HL-60/S4 treated with phorbol 12-myristate 13-acetate at 8.2 ng/mL for 4 days and 3 days (cell line): ENCODE results near the gene TP53I11.

ENCODE experiments used
- in situ Hi-C: fragments of 300-500 bp; cut with MboI; formaldehyde crosslinking; loops from 2 replicates; pipeline ENCODE4 v1.15.0; 2022; ENCODE audit warnings: low sequenced_read_pairs

The TP53I11 gene

GRCh38 chr11:44978961-44979331, 28.3 kb upstream of the TP53I11 start:
- in situ Hi-C loops, result no loop called here

GRCh38 chr11:44978274-44978960, 27.7 kb upstream of the TP53I11 start:
- in situ Hi-C loops, result no loop called here

GRCh38 chr11:44977493-44977984, 26.9 kb upstream of the TP53I11 start:
- in situ Hi-C loops, result no loop called here

GRCh38 chr11:44976576-44976975, 25.9 kb upstream of the TP53I11 start:
- in situ Hi-C loops, result no loop called here

GRCh38 chr11:44974402-44975000, 23.8 kb upstream of the TP53I11 start:
- in situ Hi-C loops, result no loop called here

GRCh38 chr11:44973632-44974401, 23.1 kb upstream of the TP53I11 start:
- in situ Hi-C loops, result no loop called here

GRCh38 chr11:44972746-44973435, 22.2 kb upstream of the TP53I11 start:
- in situ Hi-C loops, result no loop called here

- in situ Hi-C loops, result no loop called here
Measured at GRCh38 chr11:44971185-44971584, 20.5 kb upstream of the TP53I11 start.

- in situ Hi-C loops, result no loop called here
Measured at GRCh38 chr11:44970293-44970692, 19.6 kb upstream of the TP53I11 start.

- in situ Hi-C loops, result no loop called here
Measured at GRCh38 chr11:44969651-44970252, 19.1 kb upstream of the TP53I11 start.

- in situ Hi-C loops, result no loop called here
Measured at GRCh38 chr11:44968510-44968909, 17.8 kb upstream of the TP53I11 start.

GRCh38 chr11:44967930-44968496, 17.3 kb upstream of the TP53I11 start:
- in situ Hi-C loops, result no loop called here

- in situ Hi-C loops, result no loop called here
Measured at GRCh38 chr11:44966694-44967093, 16.0 kb upstream of the TP53I11 start.

- in situ Hi-C loops, result no loop called here
Measured at GRCh38 chr11:44964526-44965209, 14.0 kb upstream of the TP53I11 start.

- in situ Hi-C loops, result no loop called here
Measured at GRCh38 chr11:44963948-44964347, 13.3 kb upstream of the TP53I11 start.

- in situ Hi-C loops, result no loop called here
Measured at GRCh38 chr11:44963136-44963535, 12.5 kb upstream of the TP53I11 start.

- in situ Hi-C loops, result no loop called here
Measured at GRCh38 chr11:44962464-44962863, 11.8 kb upstream of the TP53I11 start.

GRCh38 chr11:44960200-44960845, 9.6 kb upstream of the TP53I11 start:
- in situ Hi-C loops, result no loop called here

GRCh38 chr11:44959064-44959463, 8.4 kb upstream of the TP53I11 start:
- in situ Hi-C loops, result no loop called here
